HEK293T (cell line): Measurements from ENCODE around the gene RAB44.

ENCODE experiments used
- ARNT ChIP-seq: fragments of 450-650 bp; IDR thresholded peaks from 2 replicates; pipeline ENCODE4 v1.6.1; 2017; ENCODE audit warnings: mild to moderate bottlenecking
- BHLHE40 ChIP-seq: fragments of 450-650 bp; IDR thresholded peaks from 2 replicates; pipeline ENCODE4 v1.6.1; 2016; ENCODE audit warnings: mild to moderate bottlenecking, moderate library complexity, borderline replicate concordance
- ELF4 ChIP-seq: fragments of 450-650 bp; IDR thresholded peaks from 2 replicates; pipeline ENCODE4 v1.6.1; 2017; ENCODE audit warnings: antibody characterized with exemption
- FOXK2 ChIP-seq: fragments of 450-650 bp; IDR thresholded peaks from 2 replicates; pipeline ENCODE4 v1.6.1; 2016; ENCODE audit warnings: mild to moderate bottlenecking
- HDGF ChIP-seq: fragments of 450-650 bp; IDR thresholded peaks from 2 replicates; pipeline ENCODE4 v1.6.1; 2017; ENCODE audit warnings: antibody characterized with exemption, borderline replicate concordance
- SP1 ChIP-seq: fragments of 450-650 bp; IDR thresholded peaks from 2 replicates; pipeline ENCODE4 v1.6.1; 2017
- SUZ12 ChIP-seq: fragments of 450-650 bp; IDR thresholded peaks from 2 replicates; pipeline ENCODE4 v1.6.1; 2016; ENCODE audit warnings: mild to moderate bottlenecking

- TF ChIP-seq SUZ12, result no peak
- TF ChIP-seq BHLHE40, result no peak
- no peak for TF ChIP-seq FOXK2
- TF ChIP-seq SP1, result no peak
- TF ChIP-seq ARNT, result no peak
- TF ChIP-seq ELF4, result no peak
- no peak for TF ChIP-seq HDGF
These were observed 47.7 kb upstream of the RAB44 start for GRCh38 chr6:36649701-36650484.
